Mesendoderm (in vitro differentiated cells): ENCODE measurements around the gene MRPS18B.
A peak's percentile ranks its signal among the peaks of the same experiment; 100 is the strongest.
"Not testable (repeated sequence)": the region's sequence is repeated elsewhere in the genome, so short reads cannot be mapped to it uniquely, and the experiment has no call there.

Source experiments
- DNase-seq: peaks from one replicate; pipeline ENCODE4 v3.0.0; 2013
- H2AK5ac ChIP-seq: 2 replicates; pipeline ENCODE4 v1.6.1; 2013; ENCODE audit warnings: low read length, inconsistent platforms
- H2BK120ac ChIP-seq: 2 replicates; pipeline ENCODE4 v1.6.1; 2013; ENCODE audit warnings: low read depth, mild to moderate bottlenecking, low read length, moderate library complexity, mixed read lengths
- H2BK15ac ChIP-seq: replicated peaks from 2 replicates; pipeline ENCODE4 v1.6.1; 2013; ENCODE audit warnings: low read depth, mild to moderate bottlenecking, moderate library complexity
- H2BK5ac ChIP-seq: 2 replicates; pipeline ENCODE4 v1.6.1; 2013; ENCODE audit warnings: low read length, inconsistent platforms
- H3K18ac ChIP-seq: 2 replicates; pipeline ENCODE4 v1.6.1; 2013; ENCODE audit warnings: mild to moderate bottlenecking, low read length, mixed read lengths
- H3K23ac ChIP-seq: one replicate; pipeline ENCODE4 v1.6.1; 2013; ENCODE audit warnings: low read length
- H3K27ac ChIP-seq: 2 replicates; pipeline ENCODE4 v1.5.1; 2013; ENCODE audit warnings: low read depth, mild to moderate bottlenecking, inconsistent platforms, low read length, moderate library complexity
- H3K27me3 ChIP-seq: 2 replicates; pipeline ENCODE4 v1.6.1; 2013; ENCODE audit warnings: low read length, control low read depth, mild to moderate bottlenecking, inconsistent platforms; ENCODE audit not compliant: insufficient read depth, poor library complexity
- H3K36me3 ChIP-seq: 2 replicates; pipeline ENCODE4 v1.6.1; 2013; ENCODE audit warnings: low read length, inconsistent platforms; ENCODE audit not compliant: control insufficient read depth, insufficient read depth
- H3K4ac ChIP-seq: one replicate; pipeline ENCODE4 v1.6.1; 2013; ENCODE audit warnings: low read depth, mild to moderate bottlenecking, low read length, moderate library complexity
- H3K4me1 ChIP-seq: 2 replicates; pipeline ENCODE4 v1.6.1; 2013; ENCODE audit warnings: low read depth, low read length, inconsistent platforms; ENCODE audit not compliant: control insufficient read depth
- H3K4me2 ChIP-seq: 2 replicates; pipeline ENCODE4 v1.6.1; 2013; ENCODE audit warnings: low read length
- H3K4me3 ChIP-seq: 2 replicates; pipeline ENCODE4 v1.5.1; 2013; ENCODE audit warnings: mild to moderate bottlenecking, low read length
- H3K56ac ChIP-seq: one replicate; pipeline ENCODE4 v1.6.1; 2013; ENCODE audit warnings: low read length
- H3K79me1 ChIP-seq: 2 replicates; pipeline ENCODE4 v1.6.1; 2013; ENCODE audit warnings: low read length, inconsistent platforms
- H3K79me2 ChIP-seq: 2 replicates; pipeline ENCODE4 v1.6.1; 2013; ENCODE audit warnings: mild to moderate bottlenecking, low read length; ENCODE audit not compliant: control insufficient read depth, insufficient read depth
- H3K9ac ChIP-seq: 2 replicates; pipeline ENCODE4 v1.6.1; 2013; ENCODE audit warnings: low read length, inconsistent platforms
- H4K5ac ChIP-seq: one replicate; pipeline ENCODE4 v1.6.1; 2013; ENCODE audit warnings: low read length
- H4K8ac ChIP-seq: one replicate; pipeline ENCODE4 v1.6.1; 2013; ENCODE audit warnings: low read depth, mild to moderate bottlenecking, control low read depth, low read length, moderate library complexity
- WGBS: extraction: QIAGEN DNeasy Blood & Tissue Kit; methylation state at CpG from one replicate; pipeline ENCODE4 v1.1.7; 2013; ENCODE audit warnings: low lambda C conversion rate, missing lambda C conversion rate; ENCODE audit not compliant: insufficient coverage; ENCODE audit errors: extremely low coverage; 5-methylcytosine and 5-hydroxymethylcytosine counted together

Gene MRPS18B

GRCh38 chr6:30590509-30590908 lies 27.1 kb upstream of the MRPS18B start:
- Histone ChIP-seq H3K79me2 (peaks cover 3% of the 10 kb centered on the region), H2BK5ac (no peak overlapping the region), H3K9ac (no peak overlapping the region), H4K5ac (no peak overlapping the region), H3K18ac (no peak overlapping the region), H3K23ac (no peak overlapping the region), H3K4me1 (no peaks in the 10 kb centered on the region), H3K4me3 (no peak overlapping the region), H3K36me3 (peaks cover 18% of the 10 kb centered on the region), H3K56ac (no peak overlapping the region), H4K8ac (no peak overlapping the region), H3K4ac (no peak overlapping the region), H2BK15ac (no peak overlapping the region), H3K27ac (no peak overlapping the region), H3K27me3 (no peaks in the 10 kb centered on the region), H2AK5ac (no peak overlapping the region), H3K4me2 (no peak overlapping the region), H3K79me1 (peaks cover 3% of the 10 kb centered on the region), H2BK120ac (no peak overlapping the region)
- DNase-seq, result no peak
- WGBS, result no CpG with 5 or more reads among the region's 8 CpGs

- Histone ChIP-seq H3K36me3 (peaks cover 14% of the 10 kb centered on the region), H3K4ac (no peak overlapping the region), H2BK5ac (no peak overlapping the region), H3K18ac (no peak overlapping the region), H3K9ac (no peak overlapping the region), H4K5ac (no peak overlapping the region), H3K4me2 (no peak overlapping the region), H3K23ac (no peak overlapping the region), H2BK120ac (no peak overlapping the region), H3K4me1 (no peaks in the 10 kb centered on the region), H3K79me2 (peaks cover 3% of the 10 kb centered on the region), H3K27ac (no peak overlapping the region), H3K79me1 (peaks cover 3% of the 10 kb centered on the region), H3K56ac (no peak overlapping the region), H4K8ac (no peak overlapping the region), H2AK5ac (no peak overlapping the region), H2BK15ac (no peak overlapping the region), H3K27me3 (no peaks in the 10 kb centered on the region), H3K4me3 (no peak overlapping the region)
- no peak for DNase-seq
- WGBS, result no CpG with 5 or more reads among the region's 1 CpG
These were observed 26.6 kb upstream of the MRPS18B start for GRCh38 chr6:30591008-30591407.

GRCh38 chr6:30592287-30592686 lies 25.4 kb upstream of the MRPS18B start:
- no peak overlapping the region for H2AK5ac ChIP-seq
- no peaks in the 10 kb centered on the region for H3K27me3 ChIP-seq
- H4K5ac ChIP-seq, result no peak overlapping the region
- H3K4me2 ChIP-seq, result no peak overlapping the region
- H3K79me1 ChIP-seq, result peaks cover 3% of the 10 kb centered on the region
- H3K56ac ChIP-seq, result no peak overlapping the region
- no peak overlapping the region for H3K18ac ChIP-seq
- no CpG with 5 or more reads among the region's 1 CpG for WGBS
- H3K23ac ChIP-seq, result no peak overlapping the region
- peaks cover 10% of the 10 kb centered on the region for H3K36me3 ChIP-seq
- H3K4me3 ChIP-seq, result no peak overlapping the region
- H4K8ac ChIP-seq, result no peak overlapping the region
- no peak overlapping the region for H3K4ac ChIP-seq
- H2BK120ac ChIP-seq, result no peak overlapping the region
- H3K9ac ChIP-seq, result no peak overlapping the region
- no peaks in the 10 kb centered on the region for H3K4me1 ChIP-seq
- no peak overlapping the region for H3K27ac ChIP-seq
- H2BK5ac ChIP-seq, result no peak overlapping the region
- peaks cover 3% of the 10 kb centered on the region for H3K79me2 ChIP-seq
- H2BK15ac ChIP-seq, result no peak overlapping the region
- no peak for DNase-seq

GRCh38 chr6:30597315-30598144 lies 20.1 kb upstream of the MRPS18B start:
- H3K4me1 ChIP-seq, H4K8ac ChIP-seq, H3K9ac ChIP-seq, H3K79me1 ChIP-seq, H3K18ac ChIP-seq, H3K27me3 ChIP-seq, H2BK120ac ChIP-seq, H3K4me3 ChIP-seq, H2AK5ac ChIP-seq, H3K23ac ChIP-seq, H2BK5ac ChIP-seq, H3K27ac ChIP-seq, H2BK15ac ChIP-seq, H3K56ac ChIP-seq, H3K79me2 ChIP-seq, H3K4me2 ChIP-seq, H4K5ac ChIP-seq, H3K4ac ChIP-seq: not testable (repeated sequence)
- H3K36me3 ChIP-seq, result peaks cover 10% of the 10 kb centered on the region
- no CpG with 5 or more reads among the region's 15 CpGs for WGBS
- peak; percentile 90 for DNase-seq

GRCh38 chr6:30598912-30599624 lies 18.6 kb upstream of the MRPS18B start:
- no peak overlapping the region for H2BK5ac ChIP-seq
- no CpG with 5 or more reads among the region's 12 CpGs for WGBS
- no peak overlapping the region for H3K4me2 ChIP-seq
- no peak overlapping the region for H2BK15ac ChIP-seq
- no peak overlapping the region for H2AK5ac ChIP-seq
- no peak overlapping the region for H3K18ac ChIP-seq
- DNase-seq, result no peak
- no peak overlapping the region for H4K8ac ChIP-seq
- no peak overlapping the region for H3K4me3 ChIP-seq
- H2BK120ac ChIP-seq, result no peak overlapping the region
- no peak overlapping the region for H3K27ac ChIP-seq
- H3K36me3 ChIP-seq, result peaks cover 25% of the 10 kb centered on the region
- no peaks in the 10 kb centered on the region for H3K79me2 ChIP-seq
- H3K4me1 ChIP-seq, result no peaks in the 10 kb centered on the region
- H3K9ac ChIP-seq, result no peak overlapping the region
- H3K27me3 ChIP-seq, result no peaks in the 10 kb centered on the region
- H3K56ac ChIP-seq, result no peak overlapping the region
- no peaks in the 10 kb centered on the region for H3K79me1 ChIP-seq
- no peak overlapping the region for H3K4ac ChIP-seq
- no peak overlapping the region for H3K23ac ChIP-seq
- H4K5ac ChIP-seq, result no peak overlapping the region
